8988T (cell line): ENCODE measurements around the gene TSHZ1.
"Not testable (repeated sequence)": the region's sequence is repeated elsewhere in the genome, so short reads cannot be mapped to it uniquely, and the experiment has no call there.

Experiments used
- DNase-seq: peaks from one replicate; pipeline ENCODE4 v3.0.0; 2011

Gene TSHZ1

GRCh38 chr18:75320506-75320905 is 109.9 kb downstream of the TSHZ1 start:
- no peak for DNase-seq

GRCh38 chr18:75321431-75321830 is 110.8 kb downstream of the TSHZ1 start:
- no peak for DNase-seq

DNA sequence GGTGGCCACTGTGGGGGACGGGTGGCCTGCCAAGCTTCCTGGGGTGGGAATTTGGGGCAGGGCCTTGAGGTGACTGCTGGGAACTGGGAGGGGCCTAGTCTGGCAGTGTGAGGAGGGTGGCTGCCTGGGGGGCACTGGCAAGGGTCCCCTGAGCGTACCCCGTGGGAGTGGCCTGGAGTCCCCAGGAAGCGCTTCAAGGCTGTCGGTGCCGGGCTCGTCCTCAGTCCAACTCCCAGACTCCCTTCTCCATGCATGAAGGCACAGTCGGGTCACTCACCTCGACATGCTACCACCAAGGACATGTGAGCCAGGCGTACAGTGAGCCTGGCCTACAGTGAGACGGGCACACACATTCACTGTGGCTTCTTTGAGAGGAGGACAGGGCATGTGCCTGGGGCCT is 111.6 kb downstream of the TSHZ1 start:
- no peak for DNase-seq

DNA sequence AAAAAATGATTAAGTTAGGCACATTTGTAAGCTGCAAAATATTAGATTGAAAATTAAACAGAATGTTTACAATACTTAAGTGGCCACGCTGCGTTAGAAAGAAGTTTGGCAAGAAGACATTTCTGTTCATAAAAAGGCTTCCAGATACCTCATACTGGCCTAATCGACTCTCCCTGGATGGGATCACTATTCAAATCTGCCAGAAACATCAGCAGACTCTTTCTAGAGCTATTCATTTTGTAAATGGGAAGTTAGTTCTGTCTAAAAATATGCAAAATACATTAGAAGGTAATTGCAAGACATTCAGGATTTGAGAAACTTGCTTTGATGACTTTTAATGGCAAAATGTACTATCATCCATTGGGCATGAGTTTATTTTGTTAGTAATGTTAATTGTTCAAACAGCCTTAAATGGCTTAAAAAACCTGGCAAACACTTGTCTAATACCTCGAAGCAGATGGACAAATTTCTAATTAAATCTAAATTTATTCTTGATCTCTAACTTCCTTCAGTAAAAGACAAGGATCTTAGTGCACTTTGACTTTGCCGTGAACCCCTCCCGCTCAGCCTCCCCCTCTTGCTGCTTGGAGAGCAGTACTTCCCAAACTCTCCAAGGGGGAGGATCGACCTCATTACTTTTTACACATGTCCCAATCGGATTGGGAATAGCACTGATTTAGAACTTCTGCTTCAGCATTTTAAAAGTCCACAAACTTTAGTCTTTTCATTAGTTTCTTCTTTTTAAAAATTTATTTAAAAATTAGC is 113.4 kb downstream of the TSHZ1 start:
- DNase-seq: no peak

GRCh38 chr18:75324686-75325257 is 114.2 kb downstream of the TSHZ1 start:
- DNase-seq: no peak

- DNase-seq: not testable (repeated sequence)
These were observed 119.2 kb downstream of the TSHZ1 start for GRCh38 chr18:75329753-75330152.

GRCh38 chr18:75330308-75330707 is 119.7 kb downstream of the TSHZ1 start:
- DNase-seq: no peak

- DNase-seq: no peak
These were observed 124.3 kb downstream of the TSHZ1 start for GRCh38 chr18:75334869-75335268.

GRCh38 chr18:75335511-75335910 is 124.9 kb downstream of the TSHZ1 start:
- DNase-seq: no peak

DNA sequence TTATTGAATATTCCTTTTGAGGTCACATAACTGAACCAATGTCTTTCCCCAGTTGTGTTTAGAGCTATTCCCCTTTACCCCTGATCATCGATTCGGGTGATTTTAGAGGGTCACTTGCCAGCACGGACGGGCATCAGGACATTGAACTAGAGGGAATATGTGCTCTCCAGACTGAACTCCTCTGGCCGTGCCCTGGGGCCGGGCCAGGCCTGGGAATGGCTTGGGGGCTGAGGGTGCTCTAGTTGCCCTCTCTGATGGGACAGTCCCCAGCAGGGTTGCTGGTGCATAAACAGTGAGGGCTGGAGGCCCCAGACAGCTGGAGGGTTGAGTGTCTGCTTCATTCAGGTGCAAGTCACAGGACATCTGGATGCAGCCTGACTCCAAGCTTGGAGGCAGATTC is 126.2 kb downstream of the TSHZ1 start:
- DNase-seq: no peak

DNA sequence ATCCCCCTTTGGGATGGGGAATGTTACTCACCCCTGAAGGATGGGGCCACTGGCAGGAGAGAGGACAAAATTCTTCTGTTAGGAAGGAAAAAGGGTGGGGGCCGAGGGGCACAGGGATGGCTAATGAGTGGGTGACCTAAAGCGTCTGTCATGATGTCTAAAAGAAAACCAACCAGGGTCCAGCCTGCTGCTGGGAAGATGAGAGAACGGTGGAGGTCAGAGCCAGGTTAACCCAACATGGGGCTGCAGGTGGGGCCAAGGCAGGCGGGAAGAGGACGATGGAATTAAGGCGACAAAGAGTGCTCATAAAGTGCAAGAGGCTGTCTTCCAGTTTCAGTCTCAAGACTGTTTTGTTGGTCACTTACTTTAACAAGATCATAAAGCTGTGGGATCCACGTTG is 126.8 kb downstream of the TSHZ1 start:
- DNase-seq: no peak

- no peak for DNase-seq
These were observed 128.0 kb downstream of the TSHZ1 start for GRCh38 chr18:75338631-75339030.
